ENCODE measurements around the gene PLRG1. TPM values are rescaled to one million over a fixed set of nuclear protein-coding genes. Genes with fewer than 3 reads are reported as not detected.

PLRG1 gene
- total RNA-seq, 1 donor from 2014 or later = 95.7 TPM

DNA sequence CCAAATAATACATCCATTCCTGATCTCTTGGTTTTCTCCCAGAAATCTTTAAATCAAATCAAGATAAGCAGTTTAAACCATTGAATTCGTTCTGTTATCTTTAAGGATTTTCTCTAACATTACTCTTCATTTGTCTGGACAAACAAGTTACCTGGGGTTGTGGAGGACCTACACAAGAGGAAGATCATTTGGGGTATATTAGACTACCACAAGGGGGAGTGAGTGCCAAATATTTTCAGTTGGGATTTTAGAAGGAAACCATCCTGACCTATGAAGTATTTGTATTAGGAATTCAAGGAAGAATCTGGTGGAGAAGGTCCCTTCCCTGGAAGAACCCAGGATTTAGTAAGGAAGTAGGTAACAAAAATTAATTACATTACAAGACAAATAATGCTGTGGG is 46.6 kb downstream of the PLRG1 start:
- no peaks in the 10 kb centered on the region for H3K36me3 Mint-ChIP-seq
- no peaks in the 10 kb centered on the region for H3K4me1 Mint-ChIP-seq (ENCODE audit: unreplicated experiment)
- no peak for DNase-seq (ENCODE audit: extremely low spot score, unreplicated experiment)
- peaks cover 7% of the 10 kb centered on the region for H3K27me3 Mint-ChIP-seq
- peak; percentile 75 for TF ChIP-seq CTCF (conservative IDR thresholded peaks at IDR 0.05)
- H3K27ac Mint-ChIP-seq = no peak overlapping the region
- H3K9me3 Mint-ChIP-seq = no peaks in the 10 kb centered on the region
- no peak overlapping the region for H3K4me3 Mint-ChIP-seq

- H3K4me3 Mint-ChIP-seq = no peak overlapping the region
- DNase-seq (ENCODE audit: extremely low spot score, unreplicated experiment) = no peak
- no peaks in the 10 kb centered on the region for H3K9me3 Mint-ChIP-seq
- peaks cover 12% of the 10 kb centered on the region for H3K27me3 Mint-ChIP-seq
- TF ChIP-seq CTCF (conservative IDR thresholded peaks at IDR 0.05) = no peak
- no peak overlapping the region for H3K27ac Mint-ChIP-seq
- no peaks in the 10 kb centered on the region for H3K4me1 Mint-ChIP-seq (ENCODE audit: unreplicated experiment)
- H3K36me3 Mint-ChIP-seq = no peaks in the 10 kb centered on the region
Measured at GRCh38 chr4:154502111-154502510, 48.1 kb downstream of the PLRG1 start.

- Mint-ChIP-seq H3K4me1 (ENCODE audit: unreplicated experiment) (no peaks in the 10 kb centered on the region), H3K27ac (no peak overlapping the region), H3K36me3 (no peaks in the 10 kb centered on the region), H3K9me3 (no peaks in the 10 kb centered on the region), H3K27me3 (peaks cover 37% of the 10 kb centered on the region), H3K4me3 (no peak overlapping the region)
- no peak for DNase-seq (ENCODE audit: extremely low spot score, unreplicated experiment)
- no peak for TF ChIP-seq CTCF (conservative IDR thresholded peaks at IDR 0.05)
Measured at GRCh38 chr4:154497889-154498288, 52.3 kb downstream of the PLRG1 start.

- no peaks in the 10 kb centered on the region for H3K9me3 Mint-ChIP-seq
Measured at GRCh38 chr4:154495867-154496266, 54.3 kb downstream of the PLRG1 start.

DNA sequence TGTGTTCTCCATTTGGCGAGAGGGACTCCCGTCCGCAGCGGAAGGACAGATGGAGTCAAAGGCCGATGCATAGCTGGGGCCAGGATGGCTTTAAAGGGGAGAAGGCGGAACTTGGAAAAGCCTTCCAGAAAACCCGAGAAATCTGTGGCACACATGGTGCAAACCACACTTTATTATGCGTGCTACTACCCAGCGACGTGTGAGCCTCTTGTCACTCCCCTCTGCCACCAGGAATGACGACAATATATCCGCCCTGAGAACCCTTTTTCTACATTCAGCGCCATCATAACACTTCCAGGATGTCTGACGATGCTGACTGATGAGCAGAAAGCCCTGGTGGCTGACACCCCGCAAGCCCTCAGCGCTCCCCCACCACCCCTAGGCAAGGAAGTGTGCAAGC is 57.9 kb downstream of the PLRG1 start:
- Mint-ChIP-seq H3K27ac (no peak overlapping the region), H3K36me3 (no peaks in the 10 kb centered on the region), H3K27me3 (peaks cover 53% of the 10 kb centered on the region), H3K9me3 (no peaks in the 10 kb centered on the region), H3K4me3 (peak overlapping the region; percentile 88), H3K4me1 (ENCODE audit: unreplicated experiment) (peaks cover 6% of the 10 kb centered on the region)
- DNase-seq (ENCODE audit: extremely low spot score, unreplicated experiment) = no peak
- no peak for TF ChIP-seq CTCF (conservative IDR thresholded peaks at IDR 0.05)

More at GRCh38 chr4:154495867-154496266, 54.3 kb downstream of the PLRG1 start:
- Mint-ChIP-seq H3K27me3 (peaks cover 54% of the 10 kb centered on the region), H3K4me1 (ENCODE audit: unreplicated experiment) (peaks cover 6% of the 10 kb centered on the region), H3K4me3 (no peak overlapping the region), H3K27ac (no peak overlapping the region), H3K36me3 (no peaks in the 10 kb centered on the region)
- no peak for TF ChIP-seq CTCF (conservative IDR thresholded peaks at IDR 0.05)
- no peak for DNase-seq (ENCODE audit: extremely low spot score, unreplicated experiment)
